HG02884 (cell line): ENCODE results near the gene ZNF618.

Experiments
- ATAC-seq: cut with Tn5 transposase; IDR thresholded peaks from one replicate; pipeline ENCODE4 v1.9.1; 2021; ENCODE audit warnings: mild to moderate bottlenecking, moderate library complexity; ENCODE audit not compliant: unreplicated experiment

Gene ZNF618, protein sequence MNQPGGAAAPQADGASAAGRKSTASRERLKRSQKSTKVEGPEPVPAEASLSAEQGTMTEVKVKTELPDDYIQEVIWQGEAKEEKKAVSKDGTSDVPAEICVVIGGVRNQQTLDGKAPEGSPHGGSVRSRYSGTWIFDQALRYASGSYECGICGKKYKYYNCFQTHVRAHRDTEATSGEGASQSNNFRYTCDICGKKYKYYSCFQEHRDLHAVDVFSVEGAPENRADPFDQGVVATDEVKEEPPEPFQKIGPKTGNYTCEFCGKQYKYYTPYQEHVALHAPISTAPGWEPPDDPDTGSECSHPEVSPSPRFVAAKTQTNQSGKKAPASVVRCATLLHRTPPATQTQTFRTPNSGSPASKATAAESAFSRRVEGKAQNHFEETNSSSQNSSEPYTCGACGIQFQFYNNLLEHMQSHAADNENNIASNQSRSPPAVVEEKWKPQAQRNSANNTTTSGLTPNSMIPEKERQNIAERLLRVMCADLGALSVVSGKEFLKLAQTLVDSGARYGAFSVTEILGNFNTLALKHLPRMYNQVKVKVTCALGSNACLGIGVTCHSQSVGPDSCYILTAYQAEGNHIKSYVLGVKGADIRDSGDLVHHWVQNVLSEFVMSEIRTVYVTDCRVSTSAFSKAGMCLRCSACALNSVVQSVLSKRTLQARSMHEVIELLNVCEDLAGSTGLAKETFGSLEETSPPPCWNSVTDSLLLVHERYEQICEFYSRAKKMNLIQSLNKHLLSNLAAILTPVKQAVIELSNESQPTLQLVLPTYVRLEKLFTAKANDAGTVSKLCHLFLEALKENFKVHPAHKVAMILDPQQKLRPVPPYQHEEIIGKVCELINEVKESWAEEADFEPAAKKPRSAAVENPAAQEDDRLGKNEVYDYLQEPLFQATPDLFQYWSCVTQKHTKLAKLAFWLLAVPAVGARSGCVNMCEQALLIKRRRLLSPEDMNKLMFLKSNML

DNA sequence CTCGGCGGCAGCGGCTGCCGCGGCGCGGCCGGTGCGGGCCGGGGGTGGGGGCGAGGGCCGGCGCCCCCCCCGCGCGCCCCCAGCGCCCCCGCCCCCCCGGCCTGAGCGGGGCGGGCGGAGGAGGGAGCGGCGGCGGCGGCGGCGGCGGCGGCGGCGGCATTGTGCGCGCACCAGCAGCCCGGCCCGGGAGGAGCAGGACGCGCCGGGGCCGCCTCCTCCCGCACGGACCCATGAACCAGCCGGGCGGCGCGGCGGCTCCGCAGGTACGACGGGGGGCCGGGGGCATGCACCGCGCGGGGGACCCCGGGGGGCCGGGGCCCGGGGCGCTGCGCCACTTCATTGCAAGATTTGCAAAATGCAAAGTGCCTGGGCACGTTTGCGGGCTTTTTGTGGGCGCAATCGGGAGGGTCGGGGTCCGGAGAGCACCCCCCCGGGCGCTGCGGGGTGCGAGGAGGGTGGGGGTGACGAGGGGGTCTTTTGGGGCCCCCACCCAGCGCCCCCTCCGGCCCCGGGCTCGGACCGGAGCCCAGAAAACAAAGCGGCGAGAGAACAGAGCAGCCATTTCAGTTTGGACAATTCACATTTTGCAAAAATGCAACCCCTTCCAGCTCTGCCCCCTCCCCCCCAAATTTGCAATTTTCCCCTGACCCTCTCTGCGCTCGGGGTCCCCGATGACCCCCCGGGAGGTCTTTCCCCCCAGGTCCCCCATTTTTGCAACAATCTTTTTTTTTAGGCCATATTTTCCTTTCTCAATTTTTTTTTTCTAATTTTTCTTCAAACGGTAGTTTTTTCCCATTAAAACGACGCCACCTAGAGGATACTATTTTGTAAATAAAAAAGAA, at the start of gene ZNF618:
Gene ZNF618, plus strand, starts transcription at position 159 of the 842 bp plus-strand sequence. Its CDS starts 72 bp downstream, at position 231.
- ATAC-seq: no peak

DNA sequence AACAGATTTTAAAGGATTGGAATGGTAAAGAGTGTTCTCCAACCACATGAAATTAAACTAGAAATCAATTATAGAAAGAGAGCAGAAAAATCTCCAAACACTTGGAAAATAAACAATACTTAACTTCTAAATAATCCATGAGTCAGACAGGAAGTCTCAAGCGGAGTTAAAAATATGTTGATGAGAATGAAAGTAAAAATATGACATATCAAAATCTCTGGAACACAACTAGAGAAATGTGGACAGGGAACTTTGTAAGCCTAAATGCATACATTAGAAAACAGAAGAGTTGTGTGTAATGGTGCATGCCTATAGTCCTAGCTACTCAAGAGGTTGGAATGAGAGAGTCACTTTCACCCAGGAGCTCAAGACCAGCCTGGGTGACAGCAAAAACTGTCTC, 47.9 kb upstream of the ZNF618 start:
- ATAC-seq: no peak

DNA sequence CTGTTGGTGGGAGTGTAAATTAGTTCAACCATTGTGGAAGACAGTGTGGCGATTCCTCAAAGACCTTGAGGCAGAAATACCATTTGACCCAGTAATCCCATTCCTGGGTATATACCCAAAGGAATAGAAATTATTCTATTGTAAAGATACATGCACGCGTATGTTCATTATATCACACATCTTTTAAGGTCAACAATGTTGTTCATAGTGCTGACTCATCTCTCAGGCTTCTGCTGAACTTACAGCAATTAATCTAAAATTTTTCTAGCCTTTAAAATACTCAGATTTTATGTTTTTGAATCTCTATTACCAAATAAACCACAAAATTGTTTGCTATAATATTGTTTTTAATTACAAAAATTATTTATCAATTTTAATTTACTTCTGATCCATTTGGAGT, 38.8 kb upstream of the ZNF618 start:
- ATAC-seq: no peak

DNA sequence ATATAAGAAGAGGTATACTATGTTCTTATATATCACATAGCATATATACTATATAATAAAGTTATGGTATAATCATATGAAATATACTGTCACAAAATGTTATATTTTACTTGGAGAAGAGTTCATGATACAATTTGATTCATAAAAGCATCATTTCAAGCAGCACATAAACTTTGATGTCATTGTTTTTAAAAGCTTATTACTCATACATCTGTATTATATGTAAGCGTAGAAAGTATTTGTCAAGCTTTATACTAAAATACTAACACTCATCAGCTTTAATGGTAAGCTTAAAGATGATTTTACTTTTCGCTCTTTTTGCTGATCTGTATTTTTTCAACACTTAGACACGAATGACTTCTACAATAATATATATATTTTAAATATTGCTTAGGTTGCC, 34.0 kb upstream of the ZNF618 start:
- ATAC-seq: no peak

DNA sequence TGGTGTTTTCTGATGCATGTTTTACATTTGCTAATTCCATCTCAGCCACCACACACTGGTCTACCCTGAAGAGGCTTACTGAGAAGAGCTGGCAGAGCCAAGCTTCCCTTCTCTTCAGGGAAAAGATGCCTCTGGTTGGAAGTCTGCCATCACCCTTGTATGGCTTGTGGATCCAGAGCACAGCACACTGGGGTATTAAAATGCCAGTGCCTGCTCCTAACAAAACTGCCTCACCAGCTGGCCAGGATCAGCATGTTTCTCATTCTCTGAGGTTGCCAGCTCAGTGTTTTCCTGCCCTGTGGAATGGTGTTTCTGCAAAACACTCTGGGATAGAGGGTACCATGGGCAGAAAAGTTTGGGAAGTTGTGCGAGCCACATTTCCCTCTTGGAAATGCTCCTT, 31.6 kb upstream of the ZNF618 start:
- ATAC-seq: no peak

DNA sequence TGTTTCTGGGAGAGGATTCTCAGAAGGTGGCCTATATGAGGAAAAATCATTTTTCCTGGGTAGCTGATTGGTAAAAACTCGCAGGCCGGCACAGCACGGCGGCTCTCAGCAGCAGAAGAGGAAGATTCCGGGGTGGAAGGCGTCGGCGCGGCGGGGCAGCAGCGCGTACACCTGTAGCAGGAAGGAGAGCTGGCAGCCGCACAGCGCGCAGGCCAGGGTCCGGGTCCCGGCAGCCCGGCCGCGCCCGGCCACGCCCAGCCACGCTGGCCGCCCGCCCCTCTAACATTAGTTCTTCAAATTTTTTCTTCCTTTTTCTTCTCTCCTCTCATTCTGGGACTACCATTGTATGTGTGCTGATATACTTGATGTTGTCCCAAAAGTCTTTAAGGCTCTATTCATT, 24.8 kb upstream of the ZNF618 start:
- ATAC-seq: no peak

DNA sequence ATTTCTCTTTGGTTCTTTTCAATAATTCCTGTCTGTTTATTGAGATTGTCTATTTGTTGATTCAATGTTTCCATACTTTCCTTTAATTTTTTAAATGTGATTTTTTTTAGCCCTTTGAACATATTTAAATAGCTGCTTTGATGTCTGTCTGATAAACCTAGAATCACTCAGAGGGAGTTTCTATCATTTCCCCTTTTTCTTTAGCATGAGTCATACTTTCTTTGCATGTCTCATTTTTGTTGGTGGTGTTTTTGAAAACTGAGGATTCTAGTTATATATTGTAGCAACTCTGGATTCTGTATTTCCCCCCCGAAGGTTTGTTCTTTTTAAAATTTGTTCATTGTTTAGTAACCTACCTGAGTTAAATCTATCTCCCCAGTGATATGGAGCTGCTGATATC, 24.2 kb upstream of the ZNF618 start:
- no peak for ATAC-seq

DNA sequence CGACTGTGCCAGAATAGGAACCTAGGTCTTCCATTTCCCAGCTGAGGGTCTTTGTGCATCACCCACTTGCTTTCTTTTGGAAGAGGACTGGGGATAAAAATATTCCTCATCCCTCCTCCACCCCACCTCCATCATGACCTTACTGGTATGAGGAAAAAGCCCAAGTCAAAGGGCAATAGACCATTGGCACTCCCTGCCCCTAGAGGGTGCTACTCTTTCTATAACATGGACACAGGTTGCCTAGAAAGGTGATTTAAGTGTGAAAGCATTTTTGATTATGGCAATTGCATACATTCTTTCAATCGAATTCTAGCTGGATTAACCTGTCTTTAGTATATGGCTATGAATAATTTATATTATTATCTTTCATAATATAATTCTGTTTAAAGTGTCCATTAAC, 22.8 kb upstream of the ZNF618 start:
- no peak for ATAC-seq

DNA sequence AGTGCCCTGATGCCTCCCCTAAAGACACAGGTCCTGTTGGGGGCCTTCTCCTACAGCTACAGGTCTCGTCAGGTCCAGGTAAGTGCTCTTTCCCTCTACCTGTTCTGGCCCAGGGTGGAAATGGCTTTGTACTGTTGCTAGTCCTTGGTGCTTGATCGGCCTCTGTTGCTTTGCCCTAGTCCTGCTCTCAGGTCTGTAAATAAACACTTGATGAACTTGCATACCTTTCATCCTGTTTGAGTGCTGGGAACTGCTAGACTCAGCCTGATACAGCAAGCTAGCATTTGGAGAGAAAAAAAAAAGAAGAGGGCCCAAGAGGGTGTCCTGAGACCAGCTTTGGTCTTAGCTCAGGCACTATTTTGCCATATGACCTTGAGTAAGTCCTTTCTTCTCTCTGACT, 21.8 kb upstream of the ZNF618 start:
- no peak for ATAC-seq

DNA sequence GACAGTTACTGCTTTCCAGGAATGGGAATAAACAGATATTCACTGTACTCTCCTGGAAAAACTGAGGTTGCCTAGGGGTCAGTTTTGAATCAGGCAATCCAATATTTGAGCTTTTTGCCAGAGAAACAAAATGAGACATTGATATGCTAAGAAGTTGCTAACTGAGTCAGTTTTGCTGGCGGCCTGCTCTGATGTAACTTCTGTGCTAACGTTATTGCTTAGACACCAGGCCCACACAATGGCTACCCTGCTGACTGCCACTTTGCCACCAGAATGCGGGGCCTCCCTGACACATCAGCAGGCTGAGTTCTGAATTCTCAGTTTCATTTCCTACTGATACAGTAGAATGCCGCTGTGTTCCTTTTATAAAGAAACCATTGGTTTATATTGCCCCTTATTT, 18.2 kb upstream of the ZNF618 start:
- no peak for ATAC-seq

DNA sequence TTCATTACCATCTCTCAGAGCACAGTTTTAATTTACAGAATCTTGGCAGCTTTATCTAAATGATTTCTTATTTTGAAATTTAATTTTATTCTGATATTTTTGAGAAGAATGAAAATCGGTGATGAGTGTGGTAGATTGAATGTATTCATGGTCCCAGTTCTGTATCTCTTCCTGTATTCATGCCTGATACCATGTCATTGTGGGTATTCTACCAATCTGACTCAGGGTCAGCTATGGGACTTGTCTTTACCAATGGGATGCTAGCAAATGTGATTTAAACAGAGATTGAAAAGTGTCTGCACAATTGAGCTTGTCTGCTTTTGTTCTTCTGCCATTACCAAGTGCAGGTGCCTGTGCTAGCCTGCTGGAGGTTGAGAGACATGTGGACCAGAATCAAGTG, 17.8 kb upstream of the ZNF618 start:
- ATAC-seq: no peak

DNA sequence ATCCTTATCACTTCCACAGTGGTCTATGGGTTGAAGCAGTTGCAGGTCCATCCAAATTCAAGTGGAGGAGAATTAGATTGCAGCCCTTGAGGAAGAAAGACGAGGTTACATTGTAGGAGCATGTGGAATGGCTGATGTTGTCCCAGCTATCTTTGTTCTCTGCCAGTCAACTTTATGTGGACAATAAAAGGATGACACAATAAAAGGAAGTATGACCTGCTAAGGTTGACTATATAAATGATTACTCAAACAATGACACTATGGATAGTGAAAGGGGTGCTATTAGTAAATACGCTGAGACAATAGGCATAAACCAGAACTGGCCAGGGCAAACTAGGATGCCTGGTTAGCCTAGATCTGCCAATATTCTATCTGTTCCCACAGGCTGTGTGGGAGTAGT, 12.8 kb upstream of the ZNF618 start:
- ATAC-seq: no peak

DNA sequence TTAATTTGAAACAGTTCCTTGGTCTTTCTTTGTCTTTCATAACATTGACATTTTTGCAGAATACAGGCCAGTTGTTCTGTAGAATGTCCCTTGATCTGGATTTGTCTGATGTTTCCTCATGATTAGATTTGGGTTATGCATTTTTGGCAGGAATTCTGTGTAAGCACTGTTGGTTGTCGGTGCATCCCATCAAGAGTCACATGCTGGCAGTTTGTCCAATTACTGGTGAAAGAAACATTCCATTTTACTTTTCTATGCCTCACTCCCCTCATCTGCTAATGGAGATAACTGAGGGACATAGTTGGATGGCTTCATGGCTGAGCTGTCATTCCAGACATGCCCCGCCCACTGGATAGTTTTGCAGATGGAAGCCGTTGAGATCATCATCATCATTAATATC, 7.6 kb upstream of the ZNF618 start:
- no peak for ATAC-seq

DNA sequence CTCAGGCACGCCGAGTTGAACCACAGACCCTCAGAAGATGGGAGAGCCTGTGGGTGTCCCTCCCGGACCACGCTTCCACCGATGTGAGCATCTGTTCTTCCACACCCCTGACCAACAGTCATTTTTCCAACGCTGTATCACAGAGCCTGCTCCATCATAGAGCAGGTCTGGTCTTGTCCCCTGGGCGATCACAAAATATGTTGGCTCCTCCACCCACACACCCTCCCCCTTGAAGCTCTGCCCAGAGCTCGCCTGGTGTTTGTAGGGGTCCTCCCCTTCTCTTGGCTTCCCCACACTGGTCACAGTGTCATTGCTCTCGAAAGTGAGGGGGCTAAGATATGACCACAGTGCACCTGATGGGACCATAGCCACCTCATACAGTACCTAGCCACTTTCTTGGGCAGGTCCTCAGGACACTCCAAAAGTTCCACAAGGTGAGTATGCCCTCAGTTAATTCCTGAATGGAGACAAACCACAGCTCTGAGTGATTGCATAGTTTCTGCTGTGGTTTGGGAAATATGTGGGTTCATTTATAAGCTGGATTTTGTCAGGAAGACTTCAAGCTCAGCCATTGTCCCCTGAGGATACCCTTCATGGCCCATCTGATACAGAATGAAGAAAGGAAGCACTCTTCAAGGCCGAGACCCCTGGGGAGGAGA, 3.5 kb upstream of the ZNF618 start:
- ATAC-seq: no peak

DNA sequence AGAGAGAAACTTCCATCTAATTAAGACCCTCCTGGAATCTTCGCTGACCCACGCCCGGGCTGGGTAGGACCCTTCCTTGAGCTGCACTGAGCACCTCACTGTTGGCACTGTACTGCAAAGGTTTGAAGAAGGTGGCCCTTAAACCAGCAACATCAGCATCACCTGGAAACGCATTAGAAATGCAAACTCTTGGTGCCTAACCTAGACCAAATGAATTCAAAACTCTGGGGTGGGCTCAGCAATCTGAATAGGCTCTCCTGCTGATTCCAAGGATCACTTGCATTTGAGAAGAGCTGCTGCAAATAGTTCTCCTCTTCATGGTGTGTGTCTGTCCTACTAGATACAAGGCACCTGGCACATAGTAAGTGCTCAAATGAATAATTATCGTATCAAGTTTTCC, 2.7 kb upstream of the ZNF618 start:
- no peak for ATAC-seq

DNA sequence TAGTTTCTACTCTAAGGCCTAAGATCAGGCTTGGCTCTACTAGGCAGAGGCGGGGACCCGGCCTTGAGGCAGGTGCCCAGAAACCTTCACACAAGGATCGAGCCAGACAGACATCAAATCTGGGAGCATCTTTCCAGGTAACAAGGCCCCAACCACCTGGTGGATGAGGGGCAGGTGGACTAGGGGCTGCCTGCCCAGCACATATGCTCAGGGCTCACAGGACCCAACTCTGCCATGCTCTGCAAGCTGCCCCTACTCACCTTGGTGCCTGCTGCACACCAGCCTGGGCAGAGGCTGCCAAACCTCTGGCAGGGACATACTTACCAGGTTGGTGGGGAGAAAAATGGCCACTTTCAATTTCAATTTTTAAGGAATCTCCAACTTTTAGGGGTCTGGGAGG, 2.2 kb upstream of the ZNF618 start:
- no peak for ATAC-seq

DNA sequence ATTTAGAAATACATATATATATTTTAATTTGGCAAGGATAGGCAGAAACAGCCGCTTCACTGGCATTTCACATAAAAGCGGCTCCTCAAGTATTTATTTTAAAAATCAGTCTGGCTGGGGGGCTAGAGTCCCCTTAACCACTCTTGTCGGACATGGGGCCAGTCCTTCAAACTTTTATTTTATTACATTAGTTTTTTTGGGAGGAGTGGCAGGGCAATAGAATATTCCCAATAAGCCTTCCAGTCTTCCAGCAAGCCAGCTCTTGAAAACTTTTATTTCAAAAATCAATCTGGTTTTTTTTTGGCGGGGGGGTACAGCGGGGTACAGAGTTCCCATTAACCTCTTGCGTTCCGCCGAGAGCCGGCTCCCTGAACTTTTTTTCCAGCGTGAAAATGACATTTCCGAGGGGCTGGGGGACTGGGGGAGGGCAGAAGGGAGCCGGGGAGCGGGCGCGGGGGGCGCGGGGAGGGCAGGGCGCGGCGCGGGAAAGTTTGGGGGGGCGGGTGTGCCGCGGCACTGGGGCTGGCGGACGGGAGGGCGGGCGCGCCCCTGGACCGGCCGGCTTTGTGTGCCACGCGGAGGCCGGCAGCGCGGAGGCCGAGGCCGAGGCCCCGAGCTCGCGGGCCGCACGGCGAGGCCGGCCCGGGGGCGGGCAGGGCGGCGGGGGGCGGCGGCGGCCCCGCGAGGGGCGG, 504 bp upstream of the ZNF618 start:
- ATAC-seq: no peak

DNA sequence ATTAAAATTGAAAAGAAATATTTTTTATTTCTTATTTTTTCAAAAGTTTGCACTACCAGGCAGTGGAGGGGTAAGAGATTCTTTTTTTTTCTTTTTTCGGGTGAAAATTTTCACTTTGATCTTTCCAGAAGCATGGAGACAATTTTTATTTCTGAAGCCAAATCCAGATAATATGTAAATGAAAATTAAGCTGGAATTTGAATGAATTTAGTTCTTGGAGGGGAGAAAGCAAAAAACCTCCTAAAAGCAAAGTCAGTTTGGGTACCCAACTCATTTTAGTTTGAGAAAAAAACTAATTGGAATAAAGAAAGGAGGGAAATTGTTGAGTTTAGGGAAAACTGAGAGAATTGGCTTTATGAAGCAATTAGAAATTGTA, 872 bp downstream of the ZNF618 start:
- ATAC-seq: no peak

DNA sequence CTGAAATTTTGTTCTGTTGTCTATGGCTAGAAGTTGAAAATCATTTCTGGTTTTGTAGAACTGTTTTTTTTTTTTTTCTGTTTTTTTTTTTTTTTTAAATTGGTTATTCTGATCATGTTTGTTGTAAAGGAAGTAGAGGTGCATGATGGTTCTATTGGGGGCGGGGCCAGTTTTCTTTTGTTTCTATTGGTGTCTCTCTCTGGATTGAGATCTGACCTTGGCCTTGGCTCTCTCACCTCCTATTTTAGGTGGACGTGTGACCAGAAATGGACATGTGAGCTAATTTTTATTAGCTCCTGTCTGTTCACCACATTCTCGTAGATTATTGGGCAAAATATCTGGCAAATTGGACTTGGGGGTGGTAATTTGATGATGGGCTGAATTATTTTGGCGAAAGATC, 3.2 kb downstream of the ZNF618 start:
- ATAC-seq: no peak

DNA sequence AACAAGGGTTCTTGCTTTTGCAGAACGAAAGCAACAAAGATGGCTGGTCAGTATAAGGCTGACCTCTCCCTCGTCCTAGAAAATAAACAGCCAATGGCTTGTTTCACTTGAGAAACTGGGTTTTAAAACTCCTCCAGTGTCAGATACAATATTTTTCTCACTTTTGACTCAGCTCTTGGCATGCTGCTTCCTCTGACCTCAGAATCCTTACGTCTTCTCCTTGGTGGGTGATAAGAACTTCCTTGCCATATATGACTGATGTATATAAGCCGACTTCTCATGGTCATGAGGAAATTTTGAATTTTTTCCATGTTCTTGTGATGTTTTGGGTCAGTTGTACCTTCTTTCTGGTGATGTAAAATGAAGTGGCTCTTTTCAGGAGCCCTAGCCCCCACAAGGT, 3.8 kb downstream of the ZNF618 start:
- no peak for ATAC-seq
